ENCODE measurements around the gene SLC35F6.
"Not testable (repeated sequence)": the region's sequence is repeated elsewhere in the genome, so short reads cannot be mapped to it uniquely, and the experiment has no call there.

Gene SLC35F6

DNA sequence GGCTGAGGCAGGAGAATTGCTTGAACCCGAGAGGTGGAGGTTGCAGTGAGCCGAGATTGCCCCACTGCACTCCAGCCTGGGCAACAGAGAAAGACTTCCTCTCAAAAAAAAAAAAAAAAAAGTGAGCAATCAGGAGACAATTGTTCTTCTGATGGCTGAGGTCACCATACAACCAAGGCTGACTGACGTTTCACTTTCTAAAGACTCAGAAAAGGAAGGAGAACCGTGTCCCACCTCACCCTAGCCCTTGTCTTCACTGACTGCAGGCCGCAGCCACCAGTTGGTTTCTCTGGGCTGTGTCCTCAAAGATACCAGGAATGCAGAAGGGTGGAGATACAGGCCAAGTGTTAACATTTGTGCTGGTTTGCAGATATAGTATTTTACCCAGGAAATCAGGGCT is 7.7 kb upstream of the SLC35F6 start:
- DNase-seq (ENCODE audit: low read depth), result no peak

DNA sequence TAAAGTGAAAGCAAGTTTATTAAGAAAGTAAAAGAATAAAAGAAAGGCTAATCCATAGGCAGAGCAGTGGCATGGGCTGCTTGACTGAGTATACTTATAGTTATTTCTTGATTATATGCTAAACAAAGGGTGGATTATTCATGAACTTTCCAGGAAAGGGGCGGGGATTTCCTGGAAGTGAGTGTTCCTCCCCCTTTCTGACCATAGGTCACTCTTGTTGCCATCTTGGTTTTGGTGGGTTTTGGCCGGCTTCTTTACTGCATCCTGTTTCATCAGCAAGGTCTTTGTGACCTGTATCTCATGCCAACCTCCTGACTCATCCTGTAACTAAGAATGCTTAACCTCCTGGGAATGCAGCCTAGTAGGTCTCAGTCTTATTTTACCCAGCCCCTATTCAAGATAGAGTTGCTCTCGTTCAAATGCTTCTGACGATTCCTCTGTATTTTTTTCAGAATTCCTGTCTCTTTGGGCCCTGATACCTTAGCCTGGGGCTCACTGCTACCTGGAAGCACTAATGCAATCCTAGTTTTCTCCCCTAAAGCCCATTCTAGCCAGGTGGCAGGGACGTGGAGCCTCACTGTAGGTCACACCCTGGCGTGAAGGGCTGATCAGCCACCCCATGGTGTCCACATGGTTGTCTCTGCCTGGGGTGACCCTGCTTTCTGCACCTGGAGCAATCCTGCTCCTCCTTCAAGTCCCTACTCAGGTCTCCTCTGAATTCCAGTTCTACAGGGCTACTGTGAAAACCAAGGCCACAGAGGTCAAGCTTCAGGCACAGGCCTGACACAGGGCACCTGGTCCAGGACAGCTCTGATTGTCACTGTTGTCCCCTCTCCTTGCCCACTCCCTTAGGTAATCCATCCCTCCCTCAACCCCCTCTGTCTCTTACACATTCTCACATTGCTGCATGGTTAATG is 6.0 kb upstream of the SLC35F6 start:
- DNase-seq (ENCODE audit: low read depth), result peak; percentile 92

DNA sequence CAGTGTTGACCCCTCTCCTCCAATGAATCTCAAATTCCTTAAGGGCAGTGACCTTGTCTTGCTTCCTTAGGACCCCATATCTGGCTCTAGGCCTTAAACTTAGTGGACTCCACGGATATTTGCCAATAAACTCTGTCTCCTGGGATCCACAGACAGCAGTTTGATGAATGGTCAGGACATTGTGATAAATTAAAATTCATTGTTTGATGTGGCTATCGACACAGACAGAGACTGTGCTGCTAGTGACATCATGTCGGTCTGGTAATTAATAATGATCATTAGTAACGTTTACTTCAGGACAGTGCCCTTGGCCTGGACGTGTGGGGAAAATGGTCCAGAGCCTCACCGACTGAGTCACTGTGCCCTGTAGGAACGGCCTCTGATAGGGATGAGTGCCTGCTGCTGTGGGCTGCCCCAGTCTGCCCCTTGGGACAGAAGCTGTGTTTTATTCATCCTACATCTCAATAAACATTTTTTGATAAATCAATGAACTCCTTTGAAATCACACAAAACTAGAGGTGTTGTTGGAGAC is 5.2 kb upstream of the SLC35F6 start:
- no peak for DNase-seq (ENCODE audit: low read depth)

DNA sequence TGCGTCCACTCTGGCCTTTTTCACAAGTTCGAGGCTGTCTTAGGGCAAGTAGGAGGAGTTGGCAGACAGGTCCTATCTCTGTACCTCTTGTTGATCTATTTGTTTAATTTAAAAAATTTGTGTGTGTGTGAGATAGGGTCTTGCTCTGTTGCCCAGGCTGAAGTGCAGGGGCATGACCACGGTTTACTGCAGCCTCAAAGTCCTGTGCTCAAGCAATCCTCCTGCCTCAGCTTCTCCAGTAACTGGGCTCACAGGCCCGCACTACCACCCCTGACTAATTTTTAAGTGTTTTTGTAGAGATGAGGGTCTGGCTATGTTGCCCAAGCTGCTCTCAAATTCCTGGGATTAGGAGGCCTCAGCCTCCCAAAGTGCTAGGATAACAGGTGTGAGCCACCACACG is 4.2 kb upstream of the SLC35F6 start:
- no peak for DNase-seq (ENCODE audit: low read depth)

DNA sequence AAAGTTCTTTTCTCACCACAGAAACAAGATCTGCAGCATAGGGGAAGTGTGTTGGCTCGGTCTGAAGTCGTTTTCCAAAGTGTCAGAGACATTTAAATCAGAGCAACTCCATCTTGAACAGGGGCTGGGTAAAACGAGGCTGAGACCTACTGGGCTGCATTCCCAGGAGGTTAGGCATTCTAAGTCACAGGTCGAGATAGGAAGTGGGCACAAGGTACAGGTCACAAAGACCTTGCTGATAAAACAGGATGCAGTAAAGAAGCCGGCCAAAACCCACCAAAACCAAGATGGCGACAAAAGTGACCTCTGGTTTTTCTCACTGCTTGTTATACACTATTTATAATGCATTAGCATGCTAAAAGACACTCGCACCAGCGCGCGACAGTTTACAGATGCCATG is 3.1 kb upstream of the SLC35F6 start:
- not testable (repeated sequence) for DNase-seq (ENCODE audit: low read depth)

DNA sequence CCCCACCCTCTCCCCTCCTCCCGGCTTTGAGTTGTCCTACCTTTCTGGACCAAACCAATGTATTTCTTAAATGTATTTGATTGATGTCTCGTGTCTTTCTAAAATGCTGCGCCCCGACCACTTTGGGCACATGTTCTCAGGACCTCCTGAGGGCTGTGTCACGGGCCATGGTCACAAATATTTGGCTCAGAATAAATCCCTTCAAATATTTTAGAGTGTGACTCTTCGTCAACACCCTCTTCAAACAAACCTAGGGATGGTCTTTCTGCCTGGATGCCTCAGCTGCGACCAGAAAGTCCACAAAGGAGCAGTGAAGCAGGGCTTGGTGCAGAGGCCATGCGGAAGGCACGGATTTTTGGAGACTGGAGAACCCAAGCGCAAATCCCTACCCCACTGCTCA is 1.1 kb upstream of the SLC35F6 start:
- no peak for DNase-seq (ENCODE audit: low read depth)

DNA sequence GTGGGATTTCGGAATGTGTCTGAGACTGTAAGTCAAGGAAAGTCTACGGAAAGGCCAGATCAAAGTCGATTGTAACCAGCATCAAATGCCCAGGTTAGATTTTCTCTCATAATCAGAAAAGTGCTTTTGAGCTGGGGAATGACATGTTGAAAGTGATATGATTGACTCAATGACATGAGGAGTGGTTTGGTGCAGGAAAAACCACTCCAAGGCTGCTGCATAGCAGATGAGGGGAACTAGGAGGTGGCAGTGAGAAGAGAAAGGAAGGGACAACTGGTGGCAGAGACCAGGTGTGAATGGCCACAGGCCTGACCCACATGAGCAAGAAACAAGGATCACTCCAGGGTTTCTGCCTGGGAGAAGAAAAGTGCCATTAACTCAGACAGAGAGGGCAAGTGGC is 822 bp downstream of the SLC35F6 start:
- DNase-seq (ENCODE audit: low read depth), result no peak

DNA sequence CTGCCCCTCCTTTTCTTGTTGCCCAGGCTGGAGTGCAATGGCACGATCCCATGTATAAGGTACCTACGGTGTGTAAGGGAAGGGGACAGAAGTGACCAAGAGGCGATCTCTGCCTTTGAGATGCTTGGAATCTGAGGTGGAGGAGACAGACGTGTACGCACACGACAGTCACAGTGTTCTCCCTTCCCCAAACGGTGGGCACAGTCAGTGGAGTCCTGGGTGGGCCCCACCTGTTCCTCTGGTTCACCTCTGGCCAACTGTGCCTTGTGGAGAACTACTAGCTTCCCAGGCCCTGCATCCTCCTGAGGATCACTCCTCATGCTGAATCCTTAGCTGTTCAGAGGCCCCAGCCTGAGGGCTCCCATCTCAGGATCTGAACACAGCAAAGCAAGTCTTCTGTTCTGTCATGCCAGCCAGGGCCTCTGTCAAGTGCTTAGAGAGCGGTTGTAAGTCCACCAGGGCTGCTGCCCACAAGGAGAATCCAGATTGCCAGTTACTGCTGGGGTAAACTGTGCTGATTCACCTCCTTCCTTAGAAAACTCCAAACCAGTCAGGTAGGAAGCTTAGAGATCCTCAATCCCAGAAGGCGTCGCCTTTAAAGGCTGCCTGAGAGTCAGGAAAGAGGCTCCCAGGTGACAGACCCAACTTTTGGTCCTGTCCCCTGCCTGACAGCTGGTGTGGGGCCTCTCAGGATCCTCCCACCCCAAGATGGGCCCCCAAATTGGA is 1.6 kb downstream of the SLC35F6 start:
- DNase-seq (ENCODE audit: low read depth), result no peak

DNA sequence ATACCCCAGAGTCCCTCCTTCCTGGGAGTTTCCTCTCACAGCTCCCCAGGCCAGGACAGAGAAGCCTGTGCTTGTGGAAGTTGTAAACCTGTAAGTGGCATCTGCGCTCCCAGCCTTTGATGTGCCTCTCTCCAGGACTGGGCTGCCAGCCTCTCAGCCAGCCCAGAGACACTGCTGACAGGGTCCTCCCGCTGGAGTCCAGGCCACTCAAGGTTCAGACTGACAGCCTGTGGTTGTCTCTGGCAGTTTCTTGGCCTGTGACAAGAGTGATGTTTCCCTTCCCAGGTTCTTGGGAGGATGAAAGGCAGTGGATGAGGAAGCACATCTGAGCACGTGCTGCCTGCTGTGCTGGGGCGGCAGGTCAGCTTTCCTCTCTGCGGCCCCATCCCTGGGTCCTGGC is 3.0 kb downstream of the SLC35F6 start:
- no peak for DNase-seq (ENCODE audit: low read depth)

DNA sequence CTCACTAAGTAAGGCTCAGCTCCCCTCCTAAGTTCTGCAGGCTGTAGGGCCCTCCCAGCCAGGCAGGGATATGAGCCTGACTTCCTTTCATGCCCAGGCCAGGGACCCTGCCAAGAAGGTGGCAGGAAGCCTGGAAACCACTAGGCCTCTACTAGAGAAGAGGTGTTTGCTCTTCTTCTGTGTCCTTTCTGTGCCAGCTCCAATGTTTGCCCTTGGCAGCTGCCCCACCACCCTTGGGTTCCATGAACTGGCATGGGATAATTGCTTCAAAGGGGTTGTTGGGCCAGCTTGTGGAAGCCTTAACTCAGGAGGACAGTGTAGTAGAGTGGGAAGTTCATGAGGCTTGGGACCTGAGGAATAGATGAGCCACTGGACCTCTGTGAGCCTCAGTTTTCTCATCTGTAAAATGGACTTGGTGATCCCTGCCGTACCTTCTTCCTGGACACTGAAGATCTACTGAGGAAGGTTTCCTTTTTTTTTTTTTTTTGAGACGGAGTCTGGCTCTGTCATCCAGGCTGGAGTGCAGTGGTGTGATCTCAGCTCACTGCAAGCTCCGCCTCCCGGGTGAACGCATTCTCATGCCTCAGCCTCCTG is 3.9 kb downstream of the SLC35F6 start:
- DNase-seq (ENCODE audit: low read depth), result no peak

DNA sequence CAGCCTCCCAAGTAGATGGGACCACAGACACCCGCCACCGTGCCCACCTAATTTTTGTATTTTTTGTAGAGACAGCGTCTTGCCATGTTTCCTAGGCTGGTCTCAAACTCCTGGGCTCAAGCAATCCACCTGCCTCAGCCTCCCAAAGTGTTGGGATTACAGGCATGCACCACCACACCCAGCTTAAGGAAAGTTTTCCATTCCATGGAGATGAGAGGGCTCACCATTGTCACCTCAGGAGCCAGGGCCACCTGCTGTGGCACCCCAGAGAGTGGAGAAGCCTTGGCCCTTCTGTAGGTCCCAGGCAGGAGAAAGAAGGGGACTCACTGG is 4.6 kb downstream of the SLC35F6 start:
- DNase-seq (ENCODE audit: low read depth), result no peak

DNA sequence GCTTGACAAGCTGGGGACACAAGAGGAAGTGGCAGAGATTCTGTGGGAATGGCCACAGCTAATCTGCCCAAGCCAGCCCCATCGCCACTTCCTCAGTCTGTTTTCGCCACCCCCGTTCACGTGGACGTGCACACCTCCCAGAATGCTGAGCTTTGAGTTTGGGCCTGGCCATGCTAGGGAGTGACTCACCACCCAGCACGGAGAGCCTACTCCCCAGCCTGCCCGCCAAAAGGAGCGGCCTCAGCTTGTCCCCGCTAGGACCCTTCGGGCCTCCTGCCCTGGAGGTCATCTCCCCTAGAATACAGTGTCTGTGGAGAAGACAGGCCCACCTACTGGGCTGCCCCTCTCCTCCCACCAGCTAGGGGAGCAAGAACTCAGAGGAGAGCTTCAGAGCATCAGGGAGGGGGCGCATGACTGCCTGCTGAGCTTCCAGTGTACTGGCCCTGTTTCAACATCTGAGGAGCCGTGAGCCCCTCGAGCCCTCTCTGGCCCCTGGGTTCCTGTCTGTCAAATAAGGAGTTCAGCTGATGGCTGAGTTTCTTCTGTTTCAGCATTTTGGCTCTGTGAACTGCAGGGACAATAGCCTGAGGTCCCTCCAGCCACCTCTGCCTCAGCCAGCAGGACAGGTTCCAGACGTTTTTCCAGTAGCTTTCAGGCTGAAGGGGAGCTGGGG is 5.1 kb downstream of the SLC35F6 start:
- DNase-seq (ENCODE audit: low read depth), result no peak

DNA sequence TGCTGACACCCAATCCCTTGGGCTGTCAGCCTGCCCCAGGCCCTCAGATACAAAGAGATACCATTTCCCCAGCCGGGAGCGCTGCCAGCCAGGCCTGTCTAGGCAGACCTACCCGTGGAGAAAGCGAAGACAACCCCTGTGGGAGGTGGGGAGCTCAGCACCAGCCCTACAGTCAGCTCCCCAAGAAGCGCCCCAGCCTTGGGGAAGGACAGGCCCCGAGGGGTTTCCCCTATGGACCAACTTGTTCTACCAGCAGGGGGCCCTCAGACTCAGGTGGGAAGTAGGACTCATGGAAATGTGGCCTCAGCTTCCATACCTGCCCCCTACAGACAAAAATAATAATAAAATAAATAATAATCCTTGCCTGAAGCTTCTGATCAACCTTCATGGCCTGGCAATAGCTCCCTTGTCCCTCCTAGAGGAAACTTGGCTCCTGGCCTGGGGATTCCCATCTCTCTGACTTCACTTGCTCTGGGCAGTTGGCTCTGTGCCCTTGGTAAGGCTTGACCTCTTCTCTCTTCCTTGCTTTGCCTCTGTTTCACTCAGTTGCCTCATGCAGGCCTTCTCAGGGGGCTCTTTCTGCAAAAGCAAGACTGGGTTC is 7.0 kb downstream of the SLC35F6 start:
- DNase-seq (ENCODE audit: low read depth), result peak; percentile 54

DNA sequence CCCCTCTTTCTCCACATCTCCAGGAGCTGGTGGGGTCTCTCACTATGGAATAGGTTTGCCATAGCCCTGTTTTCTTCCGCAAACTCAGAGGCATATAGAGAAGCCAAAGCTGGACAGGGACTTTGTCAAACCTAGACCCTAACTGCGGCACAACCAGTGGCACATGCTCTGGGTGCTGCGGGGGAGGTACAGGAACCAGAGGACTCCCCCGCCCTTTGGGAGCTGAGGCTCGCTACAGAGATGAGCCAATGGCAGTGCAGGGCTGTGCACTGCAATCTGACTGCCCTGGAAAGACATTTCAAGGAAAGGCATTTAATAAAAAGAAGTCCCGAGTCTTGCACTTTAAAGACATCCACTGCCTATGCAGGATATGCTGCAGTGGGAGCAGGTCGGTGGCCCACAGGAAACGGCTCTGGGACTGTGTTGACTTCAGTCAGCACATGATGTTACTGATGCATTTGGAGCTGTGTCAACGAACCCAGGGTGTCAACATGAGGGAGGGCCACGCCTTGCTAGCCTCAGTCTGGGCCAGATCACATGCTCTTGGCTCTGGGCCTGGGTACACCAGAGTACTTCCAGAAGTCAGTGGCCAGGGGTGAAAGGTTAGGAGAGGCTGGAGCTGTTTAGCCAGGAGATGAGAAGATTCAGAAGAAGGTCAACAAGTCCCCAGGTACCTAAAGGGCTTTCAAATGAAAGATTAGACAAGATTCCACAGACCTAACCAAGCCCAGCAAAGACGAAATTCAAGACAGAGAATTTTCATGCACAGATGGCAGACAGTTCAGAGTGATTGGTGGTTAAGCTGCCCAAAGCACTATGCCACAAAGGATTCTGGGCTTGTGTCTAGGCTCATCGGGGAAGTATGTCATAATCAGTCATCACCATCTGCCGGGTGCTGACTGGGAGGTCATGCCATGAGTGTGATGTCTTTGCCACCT is 8.2 kb downstream of the SLC35F6 start:
- DNase-seq (ENCODE audit: low read depth), result peak; percentile 45

DNA sequence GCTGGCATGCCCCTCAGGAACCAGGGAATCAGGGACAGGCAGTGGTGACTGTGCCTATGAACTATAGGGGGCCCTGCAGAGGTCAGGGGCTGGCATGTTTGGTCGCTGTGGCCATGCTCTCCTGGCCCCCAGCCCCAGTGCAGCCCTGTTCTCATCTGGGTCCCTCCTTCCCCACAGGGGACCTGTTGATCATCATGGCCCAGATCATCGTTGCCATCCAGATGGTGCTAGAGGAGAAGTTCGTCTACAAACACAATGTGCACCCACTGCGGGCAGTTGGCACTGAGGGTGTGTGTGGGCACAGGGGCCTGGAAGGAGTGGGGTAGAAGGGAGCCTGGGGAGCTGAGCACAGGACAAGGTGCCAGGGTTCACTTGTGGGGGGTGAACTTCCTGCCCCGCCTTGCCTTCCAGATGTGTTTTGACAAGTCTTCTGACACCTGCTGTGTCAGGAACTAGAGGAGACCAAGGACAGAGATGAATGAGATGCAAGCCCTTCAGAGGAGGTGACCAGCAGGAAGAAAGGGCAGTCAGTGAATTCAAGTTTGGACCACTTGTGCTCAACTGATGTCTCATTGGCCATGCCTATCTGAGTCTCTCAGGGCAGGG is 12.2 kb downstream of the SLC35F6 start:
- DNase-seq (ENCODE audit: low read depth), result no peak

DNA sequence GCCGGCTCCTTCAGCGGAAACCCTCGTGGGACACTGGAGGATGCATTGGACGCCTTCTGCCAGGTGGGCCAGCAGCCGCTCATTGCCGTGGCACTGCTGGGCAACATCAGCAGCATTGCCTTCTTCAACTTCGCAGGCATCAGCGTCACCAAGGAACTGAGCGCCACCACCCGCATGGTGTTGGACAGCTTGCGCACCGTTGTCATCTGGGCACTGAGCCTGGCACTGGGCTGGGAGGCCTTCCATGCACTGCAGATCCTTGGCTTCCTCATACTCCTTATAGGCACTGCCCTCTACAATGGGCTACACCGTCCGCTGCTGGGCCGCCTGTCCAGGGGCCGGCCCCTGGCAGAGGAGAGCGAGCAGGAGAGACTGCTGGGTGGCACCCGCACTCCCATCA is 14.0 kb downstream of the SLC35F6 start:
- no peak for DNase-seq (ENCODE audit: low read depth)

DNA sequence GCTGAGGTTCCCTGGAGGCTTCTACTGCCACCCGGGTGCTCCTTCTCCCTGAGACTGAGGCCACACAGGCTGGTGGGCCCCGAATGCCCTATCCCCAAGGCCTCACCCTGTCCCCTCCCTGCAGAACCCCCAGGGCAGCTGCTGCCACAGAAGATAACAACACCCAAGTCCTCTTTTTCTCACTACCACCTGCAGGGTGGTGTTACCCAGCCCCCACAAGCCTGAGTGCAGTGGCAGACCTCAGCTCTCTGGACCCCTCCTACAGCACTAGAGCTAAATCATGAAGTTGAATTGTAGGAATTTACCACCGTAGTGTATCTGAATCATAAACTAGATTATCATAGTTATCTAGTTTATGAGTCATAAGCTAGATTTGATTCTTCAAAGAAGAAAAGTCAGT is 14.4 kb downstream of the SLC35F6 start:
- no peak for DNase-seq (ENCODE audit: low read depth)

DNA sequence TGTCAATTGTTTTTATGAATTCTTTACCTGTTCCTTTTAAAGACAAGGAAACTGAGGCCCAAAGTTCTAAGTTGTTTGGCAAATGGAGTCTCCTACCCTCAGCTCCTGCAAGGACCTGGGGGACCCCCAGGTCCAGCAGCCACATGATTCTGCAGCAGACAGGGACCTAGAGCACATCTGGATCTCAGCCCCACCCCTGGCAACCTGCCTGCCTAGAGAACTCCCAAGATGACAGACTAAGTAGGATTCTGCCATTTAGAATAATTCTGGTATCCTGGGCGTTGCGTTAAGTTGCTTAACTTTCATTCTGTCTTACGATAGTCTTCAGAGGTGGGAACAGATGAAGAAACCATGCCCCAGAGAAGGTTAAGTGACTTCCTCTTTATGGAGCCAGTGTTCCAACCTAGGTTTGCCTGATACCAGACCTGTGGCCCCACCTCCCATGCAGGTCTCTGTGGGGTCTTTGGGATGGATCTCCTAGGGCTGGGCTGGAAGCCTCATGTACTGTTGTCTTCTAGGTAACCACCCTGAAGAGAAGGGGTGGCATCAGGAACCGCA is 16.2 kb downstream of the SLC35F6 start:
- DNase-seq (ENCODE audit: low read depth), result no peak

DNA sequence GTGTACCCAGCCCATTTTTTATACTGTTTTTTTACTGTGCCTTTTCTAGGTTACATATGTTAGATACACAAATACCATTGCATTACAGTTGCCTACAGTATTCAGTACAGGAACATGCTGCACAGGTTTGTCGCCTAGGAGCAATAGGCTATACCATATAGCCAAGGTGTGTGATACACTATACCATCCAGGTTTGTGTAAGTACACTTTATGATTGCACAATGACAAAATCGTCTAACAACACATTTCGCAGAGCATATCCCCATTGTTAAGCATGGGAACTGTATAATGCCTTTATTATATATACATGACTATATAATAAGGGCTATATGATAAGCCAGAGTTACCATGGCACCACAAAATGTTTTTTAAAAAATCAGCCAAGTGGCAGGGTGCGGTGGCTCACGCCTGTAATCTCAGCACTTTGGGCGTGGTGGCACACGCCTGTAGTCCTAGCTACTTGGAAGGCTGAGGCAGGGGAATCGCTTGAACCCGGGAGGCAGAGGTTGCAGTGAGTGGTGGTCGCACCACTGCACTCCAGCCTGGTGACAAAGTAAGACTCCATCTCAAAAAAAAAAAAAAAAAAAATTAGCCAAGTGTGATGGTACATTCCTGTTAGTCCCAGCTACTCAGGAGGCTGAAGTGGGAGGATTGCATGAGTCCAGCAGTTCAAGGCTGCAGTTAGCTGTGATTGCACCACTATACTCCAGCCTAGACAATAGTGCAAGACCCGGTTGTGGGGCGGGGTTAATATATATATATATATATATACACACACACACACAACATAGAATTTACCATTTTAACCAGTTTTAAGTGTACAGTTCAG is 19.0 kb downstream of the SLC35F6 start:
- no peak for DNase-seq (ENCODE audit: low read depth)

Measured in GM04503 (cell line).